GM21737 (cell line): ENCODE data around the gene GUCA1A.

Source experiments
- ATAC-seq: cut with Tn5 transposase; IDR thresholded peaks from one replicate; pipeline ENCODE4 v1.9.1; 2021; ENCODE audit warnings: mild to moderate bottlenecking, moderate library complexity; ENCODE audit not compliant: unreplicated experiment

Gene GUCA1A

GRCh38 chr6:42173101-42173500 lies at the start of gene GUCA1A:
TSS of gene GUCA1A (plus strand) at chr6:42173364. CDS start at chr6:42173614, 250 bp downstream.
- no peak for ATAC-seq

GRCh38 chr6:42123379-42124103 lies 49.6 kb upstream of the GUCA1A start:
- ATAC-seq: no peak

GRCh38 chr6:42124223-42124836 lies 48.8 kb upstream of the GUCA1A start:
- ATAC-seq: no peak

GRCh38 chr6:42125231-42125630 lies 47.9 kb upstream of the GUCA1A start:
- no peak for ATAC-seq

GRCh38 chr6:42125663-42126062 lies 47.5 kb upstream of the GUCA1A start:
- ATAC-seq: no peak

GRCh38 chr6:42128460-42129359 lies 44.5 kb upstream of the GUCA1A start:
- ATAC-seq: no peak

GRCh38 chr6:42129360-42129676 lies 43.8 kb upstream of the GUCA1A start:
- ATAC-seq: no peak

GRCh38 chr6:42131531-42131930 lies 41.6 kb upstream of the GUCA1A start:
- no peak for ATAC-seq

- ATAC-seq: no peak
Observed at GRCh38 chr6:42133926-42134325, 39.2 kb upstream of the GUCA1A start.

- ATAC-seq: no peak
Observed at GRCh38 chr6:42135161-42135560, 38.0 kb upstream of the GUCA1A start.

GRCh38 chr6:42135722-42136121 lies 37.4 kb upstream of the GUCA1A start:
- ATAC-seq: no peak

- ATAC-seq: no peak
Observed at GRCh38 chr6:42136508-42137193, 36.5 kb upstream of the GUCA1A start.

- ATAC-seq: no peak
Observed at GRCh38 chr6:42137194-42137753, 35.9 kb upstream of the GUCA1A start.

GRCh38 chr6:42138190-42138589 lies 35.0 kb upstream of the GUCA1A start:
- ATAC-seq: no peak

- no peak for ATAC-seq
Observed at GRCh38 chr6:42138630-42139619, 34.2 kb upstream of the GUCA1A start.

GRCh38 chr6:42140032-42140431 lies 33.1 kb upstream of the GUCA1A start:
- ATAC-seq: no peak

GRCh38 chr6:42140756-42141602 lies 32.2 kb upstream of the GUCA1A start:
- no peak for ATAC-seq

GRCh38 chr6:42141603-42142117 lies 31.5 kb upstream of the GUCA1A start:
- no peak for ATAC-seq
